ENCODE results near the gene MTHFSD.

Gene MTHFSD

GRCh38 chr16:86503830-86504229 is 51.2 kb downstream of the MTHFSD start:
- DNase-seq (ENCODE audit: low read depth in 1 of 2, low spot score in 1 of 2), result no peak

GRCh38 chr16:86502856-86503748 is 51.9 kb downstream of the MTHFSD start:
- no peak for DNase-seq (ENCODE audit: low read depth in 1 of 2, low spot score in 1 of 2)

- DNase-seq (ENCODE audit: low read depth in 1 of 2, low spot score in 1 of 2), result no peak
Observed at GRCh38 chr16:86501989-86502855, 52.8 kb downstream of the MTHFSD start.

- no peak for DNase-seq (ENCODE audit: low read depth in 1 of 2, low spot score in 1 of 2)
Observed at GRCh38 chr16:86500708-86501510, 54.1 kb downstream of the MTHFSD start.

- no peak for DNase-seq (ENCODE audit: low read depth in 1 of 2, low spot score in 1 of 2)
Observed at GRCh38 chr16:86499889-86500707, 54.9 kb downstream of the MTHFSD start.

GRCh38 chr16:86499440-86499786 is 55.6 kb downstream of the MTHFSD start:
- DNase-seq (ENCODE audit: low read depth in 1 of 2, low spot score in 1 of 2), result no peak

GRCh38 chr16:86498671-86499439 is 56.2 kb downstream of the MTHFSD start:
- DNase-seq (ENCODE audit: low read depth in 1 of 2, low spot score in 1 of 2), result no peak

GRCh38 chr16:86498155-86498670 is 56.8 kb downstream of the MTHFSD start:
- DNase-seq (ENCODE audit: low read depth in 1 of 2, low spot score in 1 of 2), result no peak

- DNase-seq (ENCODE audit: low read depth in 1 of 2, low spot score in 1 of 2), result no peak
Observed at GRCh38 chr16:86497551-86498021, 57.4 kb downstream of the MTHFSD start.

- DNase-seq (ENCODE audit: low read depth in 1 of 2, low spot score in 1 of 2), result no peak
Observed at GRCh38 chr16:86496929-86497461, 58.0 kb downstream of the MTHFSD start.

- DNase-seq (ENCODE audit: low read depth in 1 of 2, low spot score in 1 of 2), result no peak
Observed at GRCh38 chr16:86496262-86496928, 58.6 kb downstream of the MTHFSD start.

- no peak for DNase-seq (ENCODE audit: low read depth in 1 of 2, low spot score in 1 of 2)
Observed at GRCh38 chr16:86495756-86496261, 59.2 kb downstream of the MTHFSD start.

GRCh38 chr16:86495357-86495701 is 59.7 kb downstream of the MTHFSD start:
- DNase-seq (ENCODE audit: low read depth in 1 of 2, low spot score in 1 of 2), result no peak

GRCh38 chr16:86494565-86495356 is 60.3 kb downstream of the MTHFSD start:
- DNase-seq (ENCODE audit: low read depth in 1 of 2, low spot score in 1 of 2), result no peak

- DNase-seq (ENCODE audit: low read depth in 1 of 2, low spot score in 1 of 2), result no peak
Observed at GRCh38 chr16:86494039-86494564, 60.9 kb downstream of the MTHFSD start.

- DNase-seq (ENCODE audit: low read depth in 1 of 2, low spot score in 1 of 2), result no peak
Observed at GRCh38 chr16:86492961-86493629, 61.9 kb downstream of the MTHFSD start.
